B cell (primary cell): ENCODE data around the gene NDST1. TPM values are rescaled to one million over a fixed set of nuclear protein-coding genes. Genes with fewer than 3 reads are reported as not detected.
A peak's percentile ranks its signal among the peaks of the same experiment; 100 is the strongest.

Experiments used
- ATAC-seq: fragments of 200-7000 bp; cut with Tn5 transposase; one replicate; pipeline ENCODE4 v1.10.0; 2021; ENCODE audit warnings: low read depth, mild to moderate bottlenecking, moderate number of reproducible peaks, moderate library complexity
- CTCF ChIA-PET: fragments of 350-600 bp; sonication (Branson Sonifier 250); formaldehyde crosslinking; loops from one replicate; lab custom pipeline; 2021; ENCODE audit warnings: antibody characterized with exemption, inconsistent platforms; lab: Charles Lee
- POLR2A ChIA-PET: fragments of 350-600 bp; sonication (Branson Sonifier 250); formaldehyde crosslinking; loops from one replicate; lab custom pipeline; 2021; ENCODE audit warnings: antibody characterized with exemption; lab: Charles Lee
- DNase-seq: peaks from one replicate; pipeline ENCODE4 v3.0.0; 2013
- H2AFZ ChIP-seq: 2 replicates; pipeline ENCODE4 v1.6.1; 2012; ENCODE audit warnings: mild to moderate bottlenecking, low read depth, low read length; ENCODE audit not compliant: insufficient read depth, poor library complexity, severe bottlenecking
- H3K27ac ChIP-seq, 2 donors: 1 replicate in 1 of 2; 2 replicates in 1 of 2; pipeline ENCODE4 v1.5.1; 2012 to 2013; ENCODE audit warnings: low read length in 2 of 2, mild to moderate bottlenecking in 2 of 2, moderate library complexity in 1 of 2
- H3K27me3 ChIP-seq, 4 experiments: fragments of 200-600 bp in 1 of 4; sonication (generic) in 1 of 4; replicated peaks in 1 of 4; 1 replicate in 2 of 4; 2 replicates in 2 of 4; pipeline versions ENCODE4 v1.6.1 to v1.7.0; 2013 to 2016; ENCODE audit warnings: low read length in 3 of 4, mild to moderate bottlenecking in 2 of 4, mixed read lengths in 1 of 4, moderate library complexity in 1 of 4; ENCODE audit not compliant: insufficient read depth in 4 of 4, control insufficient read depth in 3 of 4; ENCODE audit errors: control extremely low read depth in 1 of 4
- H3K36me3 ChIP-seq, 2 experiments: replicated peaks in 1 of 2; 1 replicate in 1 of 2; 2 replicates in 1 of 2; pipeline versions ENCODE4 v1.6.1 to v1.7.1; 2013; ENCODE audit warnings: low read length in 1 of 2; ENCODE audit not compliant: insufficient read depth in 2 of 2, control insufficient read depth in 1 of 2; ENCODE audit errors: control extremely low read depth in 1 of 2, extremely low read depth in 1 of 2
- H3K4me1 ChIP-seq, 2 donors: fragments of 200-600 bp in 1 of 2; sonication (generic) in 1 of 2; 1 replicate in 1 of 2; 2 replicates in 1 of 2; pipeline versions ENCODE4 v1.5.1 to v1.6.1; 2013 to 2017; ENCODE audit warnings: low read length in 2 of 2; ENCODE audit not compliant: control insufficient read depth in 2 of 2, insufficient read depth in 2 of 2
- H3K4me2 ChIP-seq: replicated peaks from 2 replicates; pipeline ENCODE3; 2012; ENCODE audit warnings: mild to moderate bottlenecking, low read depth, low read length; ENCODE audit not compliant: poor library complexity, severe bottlenecking
- H3K4me3 ChIP-seq, 5 experiments: fragments of 200-600 bp in 1 of 5; sonication (generic) in 1 of 5; 1 replicate in 3 of 5; 2 replicates in 2 of 5; pipeline versions ENCODE4 v1.5.1 to v1.7.0; 2011 to 2016; ENCODE audit warnings: low read length in 4 of 5, mild to moderate bottlenecking in 4 of 5, low read depth in 2 of 5, control low read depth in 1 of 5, moderate library complexity in 1 of 5; ENCODE audit not compliant: insufficient read depth in 1 of 5; ENCODE audit errors: control extremely low read depth in 1 of 5, extremely low read depth in 1 of 5
- H3K79me2 ChIP-seq: fragments of 200-600 bp; sonication (generic); one replicate; pipeline ENCODE4 v1.6.0; 2016; ENCODE audit warnings: low read length; ENCODE audit not compliant: control insufficient read depth, insufficient read depth
- H3K9ac ChIP-seq: fragments of 200-600 bp; sonication (generic); 2 replicates; pipeline ENCODE4 v1.6.1; 2017; ENCODE audit warnings: mild to moderate bottlenecking, low read length, moderate library complexity
- H3K9me3 ChIP-seq, 3 donors: one replicate each; pipeline versions ENCODE4 v1.6.1 to v1.7.1; 2013; ENCODE audit warnings: low read length in 2 of 3; ENCODE audit not compliant: control insufficient read depth in 2 of 3, insufficient read depth in 1 of 3; ENCODE audit errors: control extremely low read depth in 1 of 3
- H4K20me1 ChIP-seq: 2 replicates; pipeline ENCODE4 v1.6.0; 2012; ENCODE audit warnings: mild to moderate bottlenecking, low read length; ENCODE audit not compliant: insufficient read depth, control insufficient read depth, poor library complexity, severe bottlenecking
- H3K27ac Mint-ChIP-seq: one replicate; pipeline ENCODE4 v1.8.0; 2021; ENCODE audit warnings: mixed read lengths
- H3K27me3 Mint-ChIP-seq: one replicate; pipeline ENCODE4 v1.8.0; 2021; ENCODE audit warnings: mixed read lengths
- H3K4me1 Mint-ChIP-seq: one replicate; pipeline ENCODE4 v1.8.0; 2021; ENCODE audit warnings: mixed read lengths
- H3K4me3 Mint-ChIP-seq: one replicate; pipeline ENCODE4 v1.8.0; 2021; ENCODE audit warnings: mixed read lengths
- H3K9me3 Mint-ChIP-seq: one replicate; pipeline ENCODE4 v1.8.0; 2022; ENCODE audit warnings: mixed read lengths; ENCODE audit not compliant: insufficient read depth
- EZH2 ChIP-seq: IDR thresholded peaks from 2 replicates; pipeline ENCODE4 v1.6.1; 2012; ENCODE audit warnings: borderline replicate concordance, low read depth, mild to moderate bottlenecking, moderate library complexity, low read length; ENCODE audit not compliant: insufficient read depth, poor library complexity, severe bottlenecking
- WGBS: methylation state at CpG from one replicate; pipeline ENCODE4 v1.1.5; 2013; ENCODE audit warnings: missing lambda C conversion rate; ENCODE audit not compliant: insufficient coverage; 5-methylcytosine and 5-hydroxymethylcytosine counted together
- intact Hi-C: fragments of 100-400 bp; cut with micrococcal nuclease; formaldehyde crosslinking; loops from one replicate; pipeline ENCODE4 v1.10.0; 2022
- polyA plus RNA-seq: library from polyadenylated mRNA; depleted of rRNA; stranded (reverse); fragments of >200 nt; gene quantifications from 2 replicates; pipeline ENCODE4 v1.2.3, GENCODE V29; 2012
- total RNA-seq, 2 donors: library from RNA; stranded (reverse); fragments of 120-200 nt in 1 of 2; gene quantifications; 1 replicate in 1 of 2; 2 replicates in 1 of 2; pipeline versions ENCODE4 v1.2.3 to v1.2.4, GENCODE V29; 2013 to 2022
- TF ChIP-seq, protein P1 (sequence below): fragments of 200-600 bp; IDR thresholded peaks from one replicate; pipeline ENCODE4 v1.8.0; 2022; ENCODE audit warnings: antibody characterized with exemption, mild to moderate bottlenecking

NDST1 gene
- total and polyA plus RNA-seq, 2 donors (not counting 1 experiment from before 2014, with no cell fraction given), result 4.3 to 7.0 TPM

GRCh38 chr5:150481972-150482406 is 25.9 kb upstream of the NDST1 start:
- DNase-seq, result no peak
- Histone ChIP-seq H3K36me3 (no peaks in the 10 kb centered on the region), H4K20me1 (no peaks in the 10 kb centered on the region), H3K9me3 (no peaks in the 10 kb centered on the region), H3K79me2 (no peaks in the 10 kb centered on the region), H2AFZ (no peak overlapping the region), H3K4me3 (no peak overlapping the region), H3K9ac (no peak overlapping the region), H3K27me3 (no peaks in the 10 kb centered on the region), H3K4me1 (peaks cover 3 to 18% of the 10 kb centered on the region in 2 donors), H3K4me2 (no peak overlapping the region), H3K27ac (no peak overlapping the region)
- POLR2A ChIA-PET, result no interaction called here
- Mint-ChIP-seq H3K4me1 (peaks cover 7% of the 10 kb centered on the region), H3K27me3 (no peaks in the 10 kb centered on the region), H3K27ac (no peak overlapping the region), H3K4me3 (no peak overlapping the region), H3K9me3 (no peaks in the 10 kb centered on the region)
- ATAC-seq, result no peak
- WGBS, result 80% methylated on average over 5 of the region's 6 CpGs
- TF ChIP-seq, protein P1, sequence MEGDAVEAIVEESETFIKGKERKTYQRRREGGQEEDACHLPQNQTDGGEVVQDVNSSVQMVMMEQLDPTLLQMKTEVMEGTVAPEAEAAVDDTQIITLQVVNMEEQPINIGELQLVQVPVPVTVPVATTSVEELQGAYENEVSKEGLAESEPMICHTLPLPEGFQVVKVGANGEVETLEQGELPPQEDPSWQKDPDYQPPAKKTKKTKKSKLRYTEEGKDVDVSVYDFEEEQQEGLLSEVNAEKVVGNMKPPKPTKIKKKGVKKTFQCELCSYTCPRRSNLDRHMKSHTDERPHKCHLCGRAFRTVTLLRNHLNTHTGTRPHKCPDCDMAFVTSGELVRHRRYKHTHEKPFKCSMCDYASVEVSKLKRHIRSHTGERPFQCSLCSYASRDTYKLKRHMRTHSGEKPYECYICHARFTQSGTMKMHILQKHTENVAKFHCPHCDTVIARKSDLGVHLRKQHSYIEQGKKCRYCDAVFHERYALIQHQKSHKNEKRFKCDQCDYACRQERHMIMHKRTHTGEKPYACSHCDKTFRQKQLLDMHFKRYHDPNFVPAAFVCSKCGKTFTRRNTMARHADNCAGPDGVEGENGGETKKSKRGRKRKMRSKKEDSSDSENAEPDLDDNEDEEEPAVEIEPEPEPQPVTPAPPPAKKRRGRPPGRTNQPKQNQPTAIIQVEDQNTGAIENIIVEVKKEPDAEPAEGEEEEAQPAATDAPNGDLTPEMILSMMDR, result no peak
- TF ChIP-seq EZH2, result no peak
- intact Hi-C loops, result loop anchor here (10.0 kb wide), 1 partner anchor 743 kb away; the partner anchor contains the start of gene CCDC69
- CTCF ChIA-PET, result interaction anchor here (2.5 kb wide), 1 partner anchor 20 kb away, joined by 9 read pairs; no protein-coding TSS in a partner anchor

DNA sequence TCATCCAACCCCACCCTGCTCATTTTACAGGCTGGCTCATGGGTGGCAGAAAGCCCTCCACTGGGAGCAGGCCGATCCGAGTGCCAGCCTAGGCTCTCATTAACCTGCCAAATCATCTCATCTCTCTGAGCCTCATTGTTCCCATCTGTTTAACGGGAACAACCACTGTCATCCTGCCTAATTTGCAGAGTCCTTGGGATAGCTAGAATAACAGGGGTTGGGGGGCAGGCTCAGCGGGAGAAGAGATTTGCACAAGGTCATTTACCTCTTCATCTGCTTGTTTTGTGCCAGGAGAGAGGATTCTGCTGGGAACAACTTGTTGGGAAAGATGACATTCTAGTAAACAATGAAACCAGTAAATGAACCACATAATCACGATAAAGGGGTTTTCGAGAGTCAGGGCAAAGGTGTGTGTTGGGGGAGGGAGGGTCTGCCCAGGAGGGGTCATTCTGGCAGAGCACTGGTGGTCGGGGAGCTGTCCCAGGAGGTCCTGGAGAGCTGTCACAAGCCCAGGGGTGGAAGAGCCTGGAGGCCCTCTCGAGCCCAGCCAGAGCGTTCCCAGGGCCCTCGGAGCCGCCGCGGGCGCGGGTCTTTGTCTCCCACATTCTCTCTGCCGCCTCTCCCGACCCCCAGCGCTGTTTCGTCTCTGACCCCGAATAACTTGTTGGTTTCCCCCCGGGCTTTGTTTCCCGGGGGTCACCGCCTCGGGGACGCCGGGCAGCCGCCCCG is 22.8 kb upstream of the NDST1 start:
- Mint-ChIP-seq H3K27me3 (no peaks in the 10 kb centered on the region), H3K4me1 (peaks cover 36% of the 10 kb centered on the region), H3K4me3 (peak overlapping the region; percentile 84), H3K27ac (peak overlapping the region; percentile 70), H3K9me3 (no peaks in the 10 kb centered on the region)
- Histone ChIP-seq H3K79me2 (no peaks in the 10 kb centered on the region), H4K20me1 (no peaks in the 10 kb centered on the region), H3K9me3 (no peaks in the 10 kb centered on the region), H3K36me3 (no peaks in the 10 kb centered on the region), H2AFZ (peak overlapping the region; percentile 98), H3K9ac (peak overlapping the region; percentile 88), H3K4me1 (peaks cover 29 to 43% of the 10 kb centered on the region in 2 donors), H3K4me3 (peak overlapping the region in 4 of 5 experiments; percentile 64 to 91 (median 75)), H3K27me3 (no peaks in the 10 kb centered on the region), H3K27ac (no peak overlapping the region), H3K4me2 (peak overlapping the region; percentile 99)
- WGBS, result 30% methylated on average over 25 of the region's 28 CpGs
- CTCF ChIA-PET, result interaction anchor here (0.6 to 1.5 kb wide), 2 partner anchors 24 to 75 kb away, joined by 3 read pairs; no protein-coding TSS in a partner anchor
- no peak for ATAC-seq
- POLR2A ChIA-PET, result interaction anchor here (0.6 to 1.4 kb wide), 2 partner anchors 75 to 203 kb away, joined by 4 to 5 read pairs; no protein-coding TSS in a partner anchor
- no peak for DNase-seq
- intact Hi-C loops, result loop anchor here (5.0 to 10.0 kb wide), 2 partner anchors 33 to 740 kb away; partner anchors contain the start of gene CCDC69
- TF ChIP-seq, protein P1, result no peak
- no peak for TF ChIP-seq EZH2
